Loucy (cell line): ENCODE measurements around the gene SRP72.

Source experiments
- H2AFZ ChIP-seq: fragments of 200-600 bp; sonication (generic); 2 replicates; pipeline ENCODE4 v1.6.0; 2016; ENCODE audit warnings: antibody characterized with exemption, mild to moderate bottlenecking, low read length, moderate library complexity
- H3F3A ChIP-seq: fragments of 200-600 bp; 2 replicates; pipeline ENCODE4 v1.6.0; 2016; ENCODE audit warnings: antibody characterized with exemption, low read depth, mild to moderate bottlenecking
- H3K27me3 ChIP-seq: fragments of 200-600 bp; sonication (generic); 2 replicates; pipeline ENCODE4 v1.6.1; 2014; ENCODE audit warnings: low read length, mild to moderate bottlenecking; ENCODE audit not compliant: insufficient read depth, poor library complexity, severe bottlenecking
- H3K36me3 ChIP-seq: fragments of 200-600 bp; sonication (generic); 2 replicates; pipeline ENCODE4 v1.6.1; 2016; ENCODE audit warnings: low read length; ENCODE audit not compliant: insufficient read depth
- H3K4me1 ChIP-seq: fragments of 200-600 bp; sonication (generic); 2 replicates; pipeline ENCODE4 v1.5.1; 2014; ENCODE audit warnings: low read length, mild to moderate bottlenecking; ENCODE audit not compliant: insufficient read depth, poor library complexity, severe bottlenecking
- H3K4me2 ChIP-seq: fragments of 200-600 bp; sonication (generic); 2 replicates; pipeline ENCODE4 v1.6.0; 2014; ENCODE audit warnings: antibody characterized with exemption, low read length, low read depth, mild to moderate bottlenecking; ENCODE audit not compliant: poor library complexity, severe bottlenecking
- H3K4me3 ChIP-seq: fragments of 200-600 bp; sonication (generic); 2 replicates; pipeline ENCODE4 v1.5.1; 2014; ENCODE audit warnings: low read length, mild to moderate bottlenecking, mixed read lengths; ENCODE audit not compliant: poor library complexity, severe bottlenecking
- H3K79me2 ChIP-seq: fragments of 200-600 bp; sonication (generic); 2 replicates; pipeline ENCODE4 v1.6.1; 2014; ENCODE audit warnings: low read length; ENCODE audit not compliant: insufficient read depth
- H3K9ac ChIP-seq: fragments of 200-600 bp; sonication (generic); 2 replicates; pipeline ENCODE4 v1.6.0; 2014; ENCODE audit warnings: mild to moderate bottlenecking, low read depth, low read length, moderate library complexity; ENCODE audit not compliant: poor library complexity, severe bottlenecking
- H3K9me2 ChIP-seq: fragments of 200-600 bp; sonication (generic); replicated peaks from 2 replicates; pipeline ENCODE4 v1.6.1; 2016; ENCODE audit warnings: low read depth, low read length, mixed read lengths
- H3K9me3 ChIP-seq: fragments of 200-600 bp; sonication (generic); 2 replicates; pipeline ENCODE4 v1.6.1; 2014; ENCODE audit warnings: mild to moderate bottlenecking, antibody characterized with exemption, low read length, low read depth; ENCODE audit not compliant: insufficient read depth
- H4K20me1 ChIP-seq: fragments of 200-600 bp; sonication (generic); 2 replicates; pipeline ENCODE4 v1.6.0; 2014; ENCODE audit warnings: antibody characterized with exemption, low read length, mild to moderate bottlenecking; ENCODE audit not compliant: insufficient read depth, poor library complexity, severe bottlenecking
- EZH2phosphoT487 ChIP-seq: fragments of 200-600 bp; IDR thresholded peaks from 2 replicates; pipeline ENCODE4 v1.6.1; 2018; ENCODE audit warnings: antibody characterized with exemption, mild to moderate bottlenecking, moderate library complexity, borderline replicate concordance
- TF ChIP-seq, protein P1 (sequence below): fragments of 200-600 bp; sonication (generic); conservative IDR thresholded peaks from 2 replicates; pipeline ENCODE4 v1.5.1; 2014; ENCODE audit warnings: mild to moderate bottlenecking, antibody characterized with exemption, low read length

SRP72 gene

GRCh38 chr4:56512166-56512565, 44.7 kb downstream of the SRP72 start:
- Histone ChIP-seq H3K4me2 (no peak overlapping the region), H3F3A (no peaks in the 10 kb centered on the region), H3K9ac (no peak overlapping the region), H3K27me3 (no peaks in the 10 kb centered on the region), H3K9me3 (no peaks in the 10 kb centered on the region), H3K36me3 (no peaks in the 10 kb centered on the region), H3K4me3 (no peak overlapping the region), H3K79me2 (no peaks in the 10 kb centered on the region), H2AFZ (no peak overlapping the region), H3K9me2 (no peaks in the 10 kb centered on the region), H4K20me1 (no peaks in the 10 kb centered on the region), H3K4me1 (no peaks in the 10 kb centered on the region)
- TF ChIP-seq EZH2phosphoT487 = no peak
- TF ChIP-seq, protein P1, sequence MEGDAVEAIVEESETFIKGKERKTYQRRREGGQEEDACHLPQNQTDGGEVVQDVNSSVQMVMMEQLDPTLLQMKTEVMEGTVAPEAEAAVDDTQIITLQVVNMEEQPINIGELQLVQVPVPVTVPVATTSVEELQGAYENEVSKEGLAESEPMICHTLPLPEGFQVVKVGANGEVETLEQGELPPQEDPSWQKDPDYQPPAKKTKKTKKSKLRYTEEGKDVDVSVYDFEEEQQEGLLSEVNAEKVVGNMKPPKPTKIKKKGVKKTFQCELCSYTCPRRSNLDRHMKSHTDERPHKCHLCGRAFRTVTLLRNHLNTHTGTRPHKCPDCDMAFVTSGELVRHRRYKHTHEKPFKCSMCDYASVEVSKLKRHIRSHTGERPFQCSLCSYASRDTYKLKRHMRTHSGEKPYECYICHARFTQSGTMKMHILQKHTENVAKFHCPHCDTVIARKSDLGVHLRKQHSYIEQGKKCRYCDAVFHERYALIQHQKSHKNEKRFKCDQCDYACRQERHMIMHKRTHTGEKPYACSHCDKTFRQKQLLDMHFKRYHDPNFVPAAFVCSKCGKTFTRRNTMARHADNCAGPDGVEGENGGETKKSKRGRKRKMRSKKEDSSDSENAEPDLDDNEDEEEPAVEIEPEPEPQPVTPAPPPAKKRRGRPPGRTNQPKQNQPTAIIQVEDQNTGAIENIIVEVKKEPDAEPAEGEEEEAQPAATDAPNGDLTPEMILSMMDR = no peak

DNA sequence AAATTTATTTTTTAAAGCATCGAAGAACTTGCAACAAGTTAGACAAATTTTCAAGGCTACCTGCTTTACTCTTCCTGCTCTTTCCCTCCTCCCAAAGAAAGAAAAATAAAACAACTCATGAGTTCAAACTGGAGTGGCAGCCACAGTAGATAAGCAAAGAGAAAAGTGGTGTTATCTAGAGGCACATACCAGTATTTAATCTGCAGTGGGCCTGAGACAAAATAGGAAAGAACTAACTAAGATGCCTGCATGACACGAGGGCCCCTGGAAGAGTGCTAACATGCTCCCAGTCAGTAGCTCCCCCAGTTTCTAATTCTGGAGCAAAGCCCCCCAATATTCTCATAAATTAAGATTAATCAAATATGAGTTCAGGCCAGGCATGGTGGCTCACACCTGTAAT, 46.1 kb downstream of the SRP72 start:
- Histone ChIP-seq H3K36me3 (no peaks in the 10 kb centered on the region), H3K79me2 (no peaks in the 10 kb centered on the region), H3K27me3 (no peaks in the 10 kb centered on the region), H4K20me1 (no peaks in the 10 kb centered on the region), H3K4me1 (no peaks in the 10 kb centered on the region), H2AFZ (no peak overlapping the region), H3K9me2 (no peaks in the 10 kb centered on the region), H3F3A (no peaks in the 10 kb centered on the region), H3K4me3 (no peak overlapping the region), H3K9ac (no peak overlapping the region), H3K9me3 (no peaks in the 10 kb centered on the region), H3K4me2 (no peak overlapping the region)
- TF ChIP-seq, protein P1 = no peak
- TF ChIP-seq EZH2phosphoT487 = no peak

GRCh38 chr4:56530269-56531148, 63.1 kb downstream of the SRP72 start:
- Histone ChIP-seq H3K9me3 (no peaks in the 10 kb centered on the region), H3K9ac (no peak overlapping the region), H3K36me3 (no peaks in the 10 kb centered on the region), H3F3A (no peaks in the 10 kb centered on the region), H3K9me2 (no peaks in the 10 kb centered on the region), H3K4me1 (no peaks in the 10 kb centered on the region), H4K20me1 (no peaks in the 10 kb centered on the region), H3K4me2 (no peak overlapping the region), H3K27me3 (no peaks in the 10 kb centered on the region), H3K4me3 (no peak overlapping the region), H2AFZ (no peak overlapping the region), H3K79me2 (no peaks in the 10 kb centered on the region)
- TF ChIP-seq EZH2phosphoT487 = no peak
- TF ChIP-seq, protein P1 = no peak
